ENCODE results near the gene PPBP. TPM values are rescaled to one million over a fixed set of nuclear protein-coding genes. Genes with fewer than 3 reads are reported as not detected.

The PPBP gene
- total RNA-seq, 3 donors from 2014 or later (not counting 1 experiment from before 2014, with no cell fraction given): 16.8 to 171 (median 56.9) TPM

- DNase-seq (no peak), ATAC-seq (no peak)
- Mint-ChIP-seq H3K36me3 (no peaks in the 10 kb centered on the region), H3K4me1 (no peaks in the 10 kb centered on the region), H3K4me3 (no peak overlapping the region), H3K9me3 (peaks cover 0 to 4% of the 10 kb centered on the region in 2 donors), H3K27ac (no peak overlapping the region), H3K27me3 (ENCODE audit: low read depth in 2 of 2) (no peaks in the 10 kb centered on the region)
- no peak overlapping the region for H3K27ac ChIP-seq (ENCODE audit: low read length)
- H3K9me3 ChIP-seq (ENCODE audit: control insufficient read depth, insufficient read depth, low read length): no peaks in the 10 kb centered on the region
- H3K4me1 ChIP-seq (ENCODE audit: control insufficient read depth, insufficient read depth, low read length): no peaks in the 10 kb centered on the region
- intact Hi-C loops (cut with micrococcal nuclease): no loop called here
- H3K36me3 ChIP-seq (ENCODE audit: control insufficient read depth, insufficient read depth, low read length): no peaks in the 10 kb centered on the region
- no peak overlapping the region for H3K4me3 ChIP-seq (ENCODE audit: low read length)
- H3K27me3 ChIP-seq (ENCODE audit: control insufficient read depth, insufficient read depth, low read length): no peaks in the 10 kb centered on the region
- TF ChIP-seq CTCF (IDR thresholded peaks at IDR 0.05): no peak
- 42% methylated on average over 3 of the region's 4 CpGs for WGBS (ENCODE audit: insufficient coverage)
These were observed 16.7 kb upstream of the PPBP start for GRCh38 chr4:74004668-74005067.

GRCh38 chr4:74000301-74000700 lies 12.3 kb upstream of the PPBP start:
- H3K4me1 Mint-ChIP-seq: no peaks in the 10 kb centered on the region
- Histone ChIP-seq H3K9me3 (ENCODE audit: control insufficient read depth, insufficient read depth, low read length) (no peaks in the 10 kb centered on the region), H3K4me3 (ENCODE audit: low read length) (no peak overlapping the region), H3K4me1 (ENCODE audit: control insufficient read depth, insufficient read depth, low read length) (no peaks in the 10 kb centered on the region), H3K27me3 (ENCODE audit: control insufficient read depth, insufficient read depth, low read length) (no peaks in the 10 kb centered on the region), H3K27ac (ENCODE audit: low read length) (no peak overlapping the region), H3K36me3 (ENCODE audit: control insufficient read depth, insufficient read depth, low read length) (no peaks in the 10 kb centered on the region)
- no peaks in the 10 kb centered on the region for H3K36me3 Mint-ChIP-seq
- no peak for ATAC-seq
- H3K4me3 Mint-ChIP-seq: no peak overlapping the region
- intact Hi-C loops (cut with micrococcal nuclease): no loop called here
- no peak for TF ChIP-seq CTCF (IDR thresholded peaks at IDR 0.05)
- no peak overlapping the region for H3K27ac Mint-ChIP-seq
- peaks cover 0 to 4% of the 10 kb centered on the region in 2 donors for H3K9me3 Mint-ChIP-seq
- DNase-seq: no peak
- 90% methylated on average over 6 of the region's 6 CpGs for WGBS (ENCODE audit: insufficient coverage)
- peaks cover 6 to 15% of the 10 kb centered on the region in 2 donors for H3K27me3 Mint-ChIP-seq (ENCODE audit: low read depth in 2 of 2)

- TF ChIP-seq CTCF (IDR thresholded peaks at IDR 0.05): no peak
- Mint-ChIP-seq H3K4me1 (no peaks in the 10 kb centered on the region), H3K27me3 (ENCODE audit: low read depth in 2 of 2) (peaks cover 6 to 15% of the 10 kb centered on the region in 2 donors), H3K27ac (no peak within 1 kb of the TSS), H3K4me3 (no peak within 1 kb of the TSS), H3K9me3 (peaks cover 0 to 6% of the 10 kb centered on the region in 2 donors), H3K36me3 (no peaks in the 10 kb centered on the region)
- Histone ChIP-seq H3K9me3 (ENCODE audit: control insufficient read depth, insufficient read depth, low read length) (no peaks in the 10 kb centered on the region), H3K4me3 (ENCODE audit: low read length) (no peak within 1 kb of the TSS), H3K4me1 (ENCODE audit: control insufficient read depth, insufficient read depth, low read length) (no peaks in the 10 kb centered on the region), H3K27me3 (ENCODE audit: control insufficient read depth, insufficient read depth, low read length) (no peaks in the 10 kb centered on the region), H3K36me3 (ENCODE audit: control insufficient read depth, insufficient read depth, low read length) (no peaks in the 10 kb centered on the region), H3K27ac (ENCODE audit: low read length) (no peak within 1 kb of the TSS)
- no peak for DNase-seq
- intact Hi-C loops (cut with micrococcal nuclease): no loop called here
- ATAC-seq: no peak
- 18% methylated on average over 46 of the region's 46 CpGs for WGBS (ENCODE audit: insufficient coverage)
These were observed 10.3 kb upstream of the PPBP start, which contains the start of gene CXCL5 for GRCh38 chr4:73998040-73999011. Gene CXCL5 (minus strand): TSS chr4:73998677. CDS start chr4:73998581, 96 bp downstream.
